ENCODE data around the gene CASP5. TPM values are rescaled to one million over a fixed set of nuclear protein-coding genes. Genes with fewer than 3 reads are reported as not detected.
A peak's percentile ranks its signal among the peaks of the same experiment; 100 is the strongest.

CASP5 gene
- polyA plus RNA-seq, 2 of the 4 experiments (the other 2 are of a cell fraction), result not detected

GRCh38 chr11:105046898-105047579 is 24.1 kb upstream of the CASP5 start (continued):
- TF ChIP-seq HES2 (IDR thresholded peaks at IDR 0.05) (0 out of 2 replicates have a peak, but pooled peaks have one; percentile 2), GATA3 (IDR thresholded peaks at IDR 0.05; ENCODE audit: borderline replicate concordance) (peak; percentile 80), JUN (IDR thresholded peaks at IDR 0.05) (peak; percentile 76 to 85; a peak in 2 of 5 replicates), CHD4 (IDR thresholded peaks at IDR 0.05; ENCODE audit: borderline replicate concordance) (no peak), EHMT2 (IDR thresholded peaks at IDR 0.05; ENCODE audit: low read depth) (no peak), KDM1A (IDR thresholded peaks at IDR 0.05; ENCODE audit: low read depth) (no peak), JUNB (IDR thresholded peaks at IDR 0.05) (peak; percentile 95), ZFP36 (IDR thresholded peaks at IDR 0.05; ENCODE audit: borderline replicate concordance, partially characterized antibody) (no peak), FOSB (CRISPR knock-in tag; IDR thresholded peaks at IDR 0.05) (no peak), POLR2AphosphoS2 (conservative IDR thresholded peaks at IDR 0.05; ENCODE audit: low read length) (no peak), MAZ (IDR thresholded peaks at IDR 0.05; ENCODE audit: borderline replicate concordance, low read depth, low read length) (no peak), HEYL (CRISPR knock-in tag; IDR thresholded peaks at IDR 0.05) (no peak), MAFK (IDR thresholded peaks at IDR 0.05; ENCODE audit: partially characterized antibody) (peak; percentile 72), EHF (CRISPR knock-in tag; IDR thresholded peaks at IDR 0.05) (no peak), SMC3 (IDR thresholded peaks at IDR 0.05) (peak; percentile 21; the same call in 1 of the 3 replicates), RARB (CRISPR knock-in tag; IDR thresholded peaks at IDR 0.05) (no peak), ZSCAN20 (CRISPR knock-in tag; IDR thresholded peaks at IDR 0.05) (no peak), EP300 (IDR thresholded peaks at IDR 0.05) (peak; percentile 61 to 72; a peak in 2 of 5 replicates), ATOH8 (CRISPR knock-in tag; IDR thresholded peaks at IDR 0.05; ENCODE audit: low read depth) (no peak), HMGXB4 (CRISPR knock-in tag; IDR thresholded peaks at IDR 0.05; ENCODE audit: borderline replicate concordance) (no peak), RNF2 (IDR thresholded peaks at IDR 0.05; ENCODE audit: borderline replicate concordance, low read depth) (no peak), NFE2L2 (conservative IDR thresholded peaks at IDR 0.05; ENCODE audit: low read length) (no peak), NR3C1 (IDR thresholded peaks at IDR 0.05) (no peak), ZC3H11A (IDR thresholded peaks at IDR 0.05) (no peak), RAD21 (conservative IDR thresholded peaks at IDR 0.05 in 1 of 2, IDR thresholded peaks at IDR 0.05 in 1 of 2) (peak in 1 of 2 experiments; percentile 49; a peak in 4 of 5 replicates), SREBF2 (IDR thresholded peaks at IDR 0.05) (no peak), ZNF302 (CRISPR knock-in tag; IDR thresholded peaks at IDR 0.05) (no peak), NPAS2 (CRISPR knock-in tag; IDR thresholded peaks at IDR 0.05; ENCODE audit: borderline replicate concordance) (no peak), CEBPB (IDR thresholded peaks at IDR 0.05) (peak in 1 of 2 experiments; percentile 57; a peak in 2 of 4 replicates), E2F6 (IDR thresholded peaks at IDR 0.05; ENCODE audit: borderline replicate concordance, low read depth) (no peak), HDAC2 (IDR thresholded peaks at IDR 0.05) (no peak)
- TF ChIP-seq, protein P1, sequence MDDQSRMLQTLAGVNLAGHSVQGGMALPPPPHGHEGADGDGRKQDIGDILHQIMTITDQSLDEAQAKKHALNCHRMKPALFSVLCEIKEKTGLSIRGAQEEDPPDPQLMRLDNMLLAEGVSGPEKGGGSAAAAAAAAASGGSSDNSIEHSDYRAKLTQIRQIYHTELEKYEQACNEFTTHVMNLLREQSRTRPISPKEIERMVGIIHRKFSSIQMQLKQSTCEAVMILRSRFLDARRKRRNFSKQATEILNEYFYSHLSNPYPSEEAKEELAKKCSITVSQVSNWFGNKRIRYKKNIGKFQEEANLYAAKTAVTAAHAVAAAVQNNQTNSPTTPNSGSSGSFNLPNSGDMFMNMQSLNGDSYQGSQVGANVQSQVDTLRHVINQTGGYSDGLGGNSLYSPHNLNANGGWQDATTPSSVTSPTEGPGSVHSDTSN (IDR thresholded peaks at IDR 0.05), result no peak
- TF ChIP-seq, protein P2, sequence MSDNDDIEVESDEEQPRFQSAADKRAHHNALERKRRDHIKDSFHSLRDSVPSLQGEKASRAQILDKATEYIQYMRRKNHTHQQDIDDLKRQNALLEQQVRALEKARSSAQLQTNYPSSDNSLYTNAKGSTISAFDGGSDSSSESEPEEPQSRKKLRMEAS (IDR thresholded peaks at IDR 0.05), result peak; percentile 91
- TF ChIP-seq, protein P3, sequence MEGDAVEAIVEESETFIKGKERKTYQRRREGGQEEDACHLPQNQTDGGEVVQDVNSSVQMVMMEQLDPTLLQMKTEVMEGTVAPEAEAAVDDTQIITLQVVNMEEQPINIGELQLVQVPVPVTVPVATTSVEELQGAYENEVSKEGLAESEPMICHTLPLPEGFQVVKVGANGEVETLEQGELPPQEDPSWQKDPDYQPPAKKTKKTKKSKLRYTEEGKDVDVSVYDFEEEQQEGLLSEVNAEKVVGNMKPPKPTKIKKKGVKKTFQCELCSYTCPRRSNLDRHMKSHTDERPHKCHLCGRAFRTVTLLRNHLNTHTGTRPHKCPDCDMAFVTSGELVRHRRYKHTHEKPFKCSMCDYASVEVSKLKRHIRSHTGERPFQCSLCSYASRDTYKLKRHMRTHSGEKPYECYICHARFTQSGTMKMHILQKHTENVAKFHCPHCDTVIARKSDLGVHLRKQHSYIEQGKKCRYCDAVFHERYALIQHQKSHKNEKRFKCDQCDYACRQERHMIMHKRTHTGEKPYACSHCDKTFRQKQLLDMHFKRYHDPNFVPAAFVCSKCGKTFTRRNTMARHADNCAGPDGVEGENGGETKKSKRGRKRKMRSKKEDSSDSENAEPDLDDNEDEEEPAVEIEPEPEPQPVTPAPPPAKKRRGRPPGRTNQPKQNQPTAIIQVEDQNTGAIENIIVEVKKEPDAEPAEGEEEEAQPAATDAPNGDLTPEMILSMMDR (IDR thresholded peaks at IDR 0.05), result no peak
- TF ChIP-seq, protein P4, sequence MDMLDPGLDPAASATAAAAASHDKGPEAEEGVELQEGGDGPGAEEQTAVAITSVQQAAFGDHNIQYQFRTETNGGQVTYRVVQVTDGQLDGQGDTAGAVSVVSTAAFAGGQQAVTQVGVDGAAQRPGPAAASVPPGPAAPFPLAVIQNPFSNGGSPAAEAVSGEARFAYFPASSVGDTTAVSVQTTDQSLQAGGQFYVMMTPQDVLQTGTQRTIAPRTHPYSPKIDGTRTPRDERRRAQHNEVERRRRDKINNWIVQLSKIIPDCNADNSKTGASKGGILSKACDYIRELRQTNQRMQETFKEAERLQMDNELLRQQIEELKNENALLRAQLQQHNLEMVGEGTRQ (IDR thresholded peaks at IDR 0.05), result no peak

All from A549 (cell line).